D721Med (cell line): ENCODE results near the gene SLC7A4.

ENCODE experiments used
- DNase-seq: peaks from one replicate; pipeline ENCODE4 v3.0.0; 2011; ENCODE audit warnings: low spot score; ENCODE audit not compliant: insufficient read length
- FAIRE-seq: peaks from 2 replicates; lab custom pipeline; 2011; peaks lifted over from hg19 to GRCh38; lab: Jason Lieb, UNC
- TF ChIP-seq, protein P1 (sequence below): IDR thresholded peaks from 2 replicates; pipeline ENCODE4 v1.5.1; 2012; ENCODE audit warnings: mild to moderate bottlenecking, control low read depth; ENCODE audit not compliant: insufficient read depth; ENCODE audit errors: missing control alignments

Gene SLC7A4

DNA sequence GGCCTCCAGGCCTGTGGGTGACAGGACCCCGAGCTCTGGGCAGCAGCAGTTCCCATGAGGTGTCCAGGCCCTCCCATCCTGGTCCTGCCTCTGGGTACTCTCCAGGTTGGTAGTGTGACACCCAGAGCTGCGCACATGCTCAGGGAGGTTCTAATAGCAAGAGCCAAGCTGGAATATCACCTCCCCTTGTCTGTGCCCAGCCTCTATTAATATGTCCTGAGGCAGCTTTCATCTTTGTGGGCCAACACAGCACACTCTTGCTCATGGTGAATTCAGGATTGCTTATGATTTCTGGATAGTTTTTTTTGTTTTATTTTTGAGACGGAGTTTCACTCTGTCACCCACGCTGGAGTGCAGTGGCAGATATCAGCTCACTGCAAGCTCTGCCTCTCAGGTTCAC lies 14.0 kb downstream of the SLC7A4 start:
- FAIRE-seq (no peak), DNase-seq (no peak)
- TF ChIP-seq, protein P1, sequence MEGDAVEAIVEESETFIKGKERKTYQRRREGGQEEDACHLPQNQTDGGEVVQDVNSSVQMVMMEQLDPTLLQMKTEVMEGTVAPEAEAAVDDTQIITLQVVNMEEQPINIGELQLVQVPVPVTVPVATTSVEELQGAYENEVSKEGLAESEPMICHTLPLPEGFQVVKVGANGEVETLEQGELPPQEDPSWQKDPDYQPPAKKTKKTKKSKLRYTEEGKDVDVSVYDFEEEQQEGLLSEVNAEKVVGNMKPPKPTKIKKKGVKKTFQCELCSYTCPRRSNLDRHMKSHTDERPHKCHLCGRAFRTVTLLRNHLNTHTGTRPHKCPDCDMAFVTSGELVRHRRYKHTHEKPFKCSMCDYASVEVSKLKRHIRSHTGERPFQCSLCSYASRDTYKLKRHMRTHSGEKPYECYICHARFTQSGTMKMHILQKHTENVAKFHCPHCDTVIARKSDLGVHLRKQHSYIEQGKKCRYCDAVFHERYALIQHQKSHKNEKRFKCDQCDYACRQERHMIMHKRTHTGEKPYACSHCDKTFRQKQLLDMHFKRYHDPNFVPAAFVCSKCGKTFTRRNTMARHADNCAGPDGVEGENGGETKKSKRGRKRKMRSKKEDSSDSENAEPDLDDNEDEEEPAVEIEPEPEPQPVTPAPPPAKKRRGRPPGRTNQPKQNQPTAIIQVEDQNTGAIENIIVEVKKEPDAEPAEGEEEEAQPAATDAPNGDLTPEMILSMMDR = no peak

DNA sequence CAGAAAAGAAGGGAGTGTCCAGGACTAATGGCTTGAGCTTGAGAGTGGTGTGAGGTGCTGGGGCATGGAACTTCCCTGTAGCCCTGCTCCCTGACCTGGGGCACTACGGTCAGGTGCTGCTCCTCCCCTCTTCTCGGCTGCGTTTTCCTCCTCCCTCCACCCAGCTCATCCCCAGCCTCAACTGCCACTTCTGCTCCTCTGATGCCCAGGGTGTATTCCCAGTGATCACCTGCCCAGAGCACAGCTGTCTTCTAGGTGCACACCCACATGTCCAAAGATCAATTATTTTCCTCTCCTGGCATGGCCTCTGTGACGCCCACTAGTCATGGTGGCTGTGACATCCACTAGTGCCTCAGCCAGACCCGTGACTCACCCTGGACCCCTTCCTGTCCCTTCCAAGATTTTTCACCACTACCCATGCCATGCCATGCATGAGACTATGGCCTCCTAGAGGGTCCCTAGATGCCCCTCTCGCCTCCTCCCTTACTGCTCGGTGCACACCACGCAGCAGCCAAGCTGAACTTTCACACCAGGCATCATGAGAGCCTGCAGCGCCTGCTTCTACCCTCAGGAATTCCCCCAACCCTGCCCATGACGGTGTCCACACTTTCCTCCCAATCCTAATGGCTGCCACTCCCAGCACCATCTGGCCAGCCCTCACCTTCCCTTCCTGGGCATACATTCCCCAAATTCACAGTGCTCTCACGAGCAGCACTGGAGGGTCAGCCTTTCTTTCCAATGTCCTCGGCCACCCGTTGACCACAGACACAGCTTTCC lies 15.5 kb downstream of the SLC7A4 start:
- FAIRE-seq = no peak
- TF ChIP-seq, protein P1 = no peak
- no peak for DNase-seq

DNA sequence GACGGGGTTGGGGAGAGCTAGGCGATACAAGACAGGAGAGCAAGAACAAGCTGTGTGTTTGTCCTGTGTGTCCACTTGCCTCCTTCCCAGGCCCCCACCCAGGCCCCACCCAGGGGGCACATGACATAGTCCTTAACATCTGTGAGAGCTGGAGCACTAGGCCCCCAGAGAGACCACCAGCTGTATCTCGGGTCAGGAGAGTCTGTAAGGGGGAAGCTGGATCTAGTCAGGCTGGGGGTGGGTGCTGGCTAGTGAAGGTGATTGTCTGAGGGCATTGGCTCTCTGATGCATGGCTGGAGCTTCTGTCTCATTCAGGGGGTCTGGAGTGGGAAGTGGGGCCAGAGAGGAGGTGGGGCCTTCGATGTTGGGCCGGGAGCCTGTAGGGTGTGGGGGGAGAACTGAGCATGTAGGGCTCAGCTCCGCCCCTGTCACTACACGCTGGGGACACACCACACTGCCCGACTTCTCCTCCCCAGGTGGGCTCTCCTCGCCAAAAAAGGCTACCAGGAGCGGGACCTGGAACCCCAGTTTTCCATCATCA lies 16.8 kb downstream of the SLC7A4 start:
- TF ChIP-seq, protein P1 = no peak
- no peak for FAIRE-seq
- DNase-seq = no peak

DNA sequence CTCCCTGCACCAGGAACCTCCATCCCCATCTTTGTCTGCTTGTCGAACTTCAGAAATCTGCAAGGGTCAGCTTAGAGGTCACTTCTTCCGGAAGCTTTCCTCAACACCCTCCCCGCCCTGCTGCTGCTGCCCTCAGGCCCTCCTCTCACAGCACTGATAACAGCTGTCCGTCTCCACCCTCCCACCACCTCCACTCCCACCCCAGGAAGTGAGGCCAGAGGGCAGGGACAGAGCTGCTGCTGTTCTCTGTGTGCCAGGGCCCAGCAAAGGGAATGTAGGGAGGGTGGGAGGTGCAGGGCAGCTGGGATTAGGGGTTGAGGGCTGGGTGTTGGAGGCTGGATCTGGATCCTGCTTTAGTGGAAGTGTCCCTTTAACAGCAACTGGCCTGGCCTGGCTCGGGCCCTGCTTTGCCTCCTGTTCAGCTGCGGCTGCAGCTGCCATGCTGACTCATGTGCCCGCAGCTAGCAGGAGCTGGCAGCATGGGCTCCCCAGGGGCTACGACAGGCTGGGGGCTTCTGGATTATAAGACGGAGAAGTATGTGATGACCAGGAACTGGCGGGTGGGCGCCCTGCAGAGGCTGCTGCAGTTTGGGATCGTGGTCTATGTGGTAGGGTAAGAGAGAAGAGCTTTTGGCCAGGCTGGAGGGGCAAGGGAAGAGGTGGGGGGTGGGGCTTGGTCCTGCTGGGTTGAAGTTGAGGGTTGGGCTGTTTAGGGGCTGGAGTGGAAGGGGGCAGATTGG lies 17.5 kb downstream of the SLC7A4 start, which contains the start of gene P2RX6:
TSS of gene P2RX6 (plus strand) at position 440 of the 740 bp plus-strand sequence. CDS start at position 450, 10 bp downstream.
- TF ChIP-seq, protein P1 = no peak
- no peak for FAIRE-seq
- DNase-seq = no peak

DNA sequence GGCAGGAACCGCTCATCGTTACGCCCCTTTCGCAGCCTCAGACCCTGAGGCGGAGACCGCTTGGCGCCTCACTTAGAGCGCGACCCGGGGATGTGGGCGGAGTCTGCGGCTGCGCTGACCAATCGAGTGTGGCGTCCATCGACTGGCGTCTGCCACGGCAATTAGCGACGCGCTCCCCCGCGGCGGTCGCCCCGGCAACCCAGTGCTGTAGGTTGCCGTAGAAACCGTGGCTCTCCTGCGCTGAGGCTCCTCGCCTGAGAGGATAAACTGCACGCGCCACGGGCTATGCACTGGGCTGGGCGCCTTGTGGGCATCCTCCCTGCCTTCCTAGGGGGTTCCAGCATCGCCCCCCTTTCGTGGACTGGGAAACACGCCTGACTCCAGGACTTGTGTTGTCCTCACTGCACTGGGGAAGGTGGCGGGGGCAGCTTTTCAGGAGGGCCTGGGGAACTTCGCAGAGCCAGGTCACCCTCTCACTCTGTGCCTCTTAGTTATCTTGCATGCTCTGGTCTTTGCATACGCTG lies 18.1 kb downstream of the SLC7A4 start:
- TF ChIP-seq, protein P1 = no peak
- DNase-seq (peak; percentile 97), FAIRE-seq (no peak)

DNA sequence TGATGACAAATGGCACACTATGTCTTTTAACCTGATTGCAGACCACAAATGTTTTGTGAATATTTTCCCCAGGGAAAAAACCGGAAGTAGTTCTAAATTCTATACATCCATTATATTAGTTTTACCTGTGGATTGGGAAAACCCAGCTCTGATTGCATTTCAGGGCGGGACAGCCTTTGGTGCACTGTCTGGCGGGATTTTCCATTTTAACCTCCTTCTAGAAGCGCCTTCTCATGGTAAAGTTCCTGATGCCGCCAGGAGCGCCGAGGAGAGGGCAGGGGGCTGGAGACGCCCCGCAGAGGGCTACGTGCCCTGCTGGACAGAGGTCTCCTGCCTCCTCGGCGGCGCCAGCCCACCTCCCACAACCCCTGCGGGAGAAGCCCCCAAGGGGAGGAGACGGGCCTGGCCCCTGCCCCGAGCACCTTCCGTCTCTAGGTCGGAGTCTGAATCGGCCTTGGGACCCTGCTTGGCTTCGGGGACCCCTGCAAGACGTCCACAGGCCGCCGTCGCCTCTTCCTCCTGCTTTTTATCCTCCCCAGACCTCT lies 18.6 kb downstream of the SLC7A4 start:
- DNase-seq = no peak
- TF ChIP-seq, protein P1 = no peak
- no peak for FAIRE-seq
